ACHN (cell line): ENCODE data around the gene CD70.
"Not testable (repeated sequence)": the region's sequence is repeated elsewhere in the genome, so short reads cannot be mapped to it uniquely, and the experiment has no call there.

Source experiments
- DNase-seq: peaks from one replicate; pipeline ENCODE4 v3.0.0-alpha.2; 2015
- in situ Hi-C: cut with HindIII; loops from 2 replicates; pipeline ENCODE4 v1.10.0; 2017; ENCODE audit warnings: low sequenced_read_pairs, low pct_ligation_motif_present, low pct_unique_long_range_greater_than_20kb

Gene CD70

GRCh38 chr19:6590827-6591319, at the start of gene CD70:
Gene CD70, minus strand, starts transcription at chr19:6591150. Its CDS starts 148 bp downstream, at chr19:6591002.
- DNase-seq = peak; percentile 70

DNA sequence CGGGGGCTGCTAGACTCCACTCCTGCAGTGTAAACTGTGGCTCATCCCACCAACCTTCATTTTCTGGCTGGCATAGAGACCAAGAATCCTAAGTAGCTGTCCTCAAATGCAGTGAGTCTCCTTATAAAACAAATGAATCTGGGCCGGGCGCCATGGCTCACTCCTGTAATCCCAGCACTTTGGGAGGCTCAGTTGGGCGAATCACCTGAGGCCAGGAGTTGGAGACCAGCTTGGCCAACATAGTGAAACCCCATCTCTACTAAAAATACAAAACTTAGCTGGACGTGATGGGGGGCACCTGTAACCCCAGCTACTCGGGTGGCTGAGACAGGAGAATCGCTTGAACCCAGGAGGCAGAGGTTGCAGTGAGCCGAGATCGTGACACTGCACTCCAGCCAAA, 49.4 kb upstream of the CD70 start:
- DNase-seq, in situ Hi-C loops: not testable (repeated sequence)

More at GRCh38 chr19:6590827-6591319, at the start of gene CD70:
- in situ Hi-C loops = no loop called here

DNA sequence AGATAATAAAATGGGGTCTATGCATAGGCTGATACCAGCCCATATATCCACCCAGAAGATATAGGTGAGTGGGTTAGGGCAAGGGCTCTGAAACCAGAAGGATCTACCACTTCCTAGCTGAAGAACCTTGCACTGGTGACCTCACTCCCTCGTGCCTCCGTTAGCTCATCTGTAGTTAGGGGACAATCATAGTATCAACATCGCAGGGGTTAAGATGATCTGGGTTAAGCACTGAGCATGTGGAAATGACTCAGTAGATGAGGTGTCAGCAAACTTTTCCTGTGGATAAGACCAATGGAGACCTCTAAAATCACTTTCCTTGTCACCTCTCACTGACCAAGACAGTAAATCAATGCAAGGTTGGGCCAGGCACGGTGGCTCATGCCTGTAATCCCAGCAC, 48.5 kb upstream of the CD70 start:
- in situ Hi-C loops = no loop called here
- peak; percentile 9 for DNase-seq

DNA sequence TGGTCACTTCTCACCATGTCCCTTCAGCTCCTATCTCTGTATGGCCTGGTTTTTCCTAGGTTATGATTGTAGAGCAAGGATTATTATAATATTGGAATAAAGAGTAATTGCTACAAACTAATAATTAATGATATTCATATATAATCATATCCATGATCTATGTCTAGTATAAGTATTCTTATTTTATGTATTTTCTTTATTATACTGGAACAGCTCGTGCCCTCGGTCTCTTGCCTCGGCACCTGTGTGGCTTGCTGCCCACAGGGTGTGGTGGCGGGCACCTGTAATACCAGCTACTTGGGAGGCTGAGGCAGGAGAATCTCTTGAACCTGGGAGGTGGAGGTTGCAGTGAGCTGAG, 42.5 kb upstream of the CD70 start:
- DNase-seq, in situ Hi-C loops: not testable (repeated sequence)

GRCh38 chr19:6632747-6633455, 42.0 kb upstream of the CD70 start:
- peak; percentile 84 for DNase-seq
- in situ Hi-C loops = not testable (repeated sequence)

- in situ Hi-C loops = no loop called here
- peak; percentile 82 for DNase-seq
Measured at GRCh38 chr19:6632002-6632621, 41.2 kb upstream of the CD70 start.

- no peak for DNase-seq
- in situ Hi-C loops = no loop called here
Measured at GRCh38 chr19:6626764-6627163, 35.8 kb upstream of the CD70 start.

GRCh38 chr19:6617374-6617773, 26.4 kb upstream of the CD70 start:
- DNase-seq = no peak
- in situ Hi-C loops = no loop called here

- DNase-seq = no peak
- in situ Hi-C loops = no loop called here
Measured at GRCh38 chr19:6616011-6616410, 25.1 kb upstream of the CD70 start.

GRCh38 chr19:6613711-6614110, 22.8 kb upstream of the CD70 start:
- in situ Hi-C loops = no loop called here
- DNase-seq = no peak

GRCh38 chr19:6610934-6611852, 20.2 kb upstream of the CD70 start:
- peak; percentile 98 for DNase-seq
- in situ Hi-C loops = no loop called here

- in situ Hi-C loops = no loop called here
- DNase-seq = peak; percentile 82
Measured at GRCh38 chr19:6608940-6609339, 18.0 kb upstream of the CD70 start.

- DNase-seq, in situ Hi-C loops: not testable (repeated sequence)
Measured at GRCh38 chr19:6608146-6608545, 17.2 kb upstream of the CD70 start.

DNA sequence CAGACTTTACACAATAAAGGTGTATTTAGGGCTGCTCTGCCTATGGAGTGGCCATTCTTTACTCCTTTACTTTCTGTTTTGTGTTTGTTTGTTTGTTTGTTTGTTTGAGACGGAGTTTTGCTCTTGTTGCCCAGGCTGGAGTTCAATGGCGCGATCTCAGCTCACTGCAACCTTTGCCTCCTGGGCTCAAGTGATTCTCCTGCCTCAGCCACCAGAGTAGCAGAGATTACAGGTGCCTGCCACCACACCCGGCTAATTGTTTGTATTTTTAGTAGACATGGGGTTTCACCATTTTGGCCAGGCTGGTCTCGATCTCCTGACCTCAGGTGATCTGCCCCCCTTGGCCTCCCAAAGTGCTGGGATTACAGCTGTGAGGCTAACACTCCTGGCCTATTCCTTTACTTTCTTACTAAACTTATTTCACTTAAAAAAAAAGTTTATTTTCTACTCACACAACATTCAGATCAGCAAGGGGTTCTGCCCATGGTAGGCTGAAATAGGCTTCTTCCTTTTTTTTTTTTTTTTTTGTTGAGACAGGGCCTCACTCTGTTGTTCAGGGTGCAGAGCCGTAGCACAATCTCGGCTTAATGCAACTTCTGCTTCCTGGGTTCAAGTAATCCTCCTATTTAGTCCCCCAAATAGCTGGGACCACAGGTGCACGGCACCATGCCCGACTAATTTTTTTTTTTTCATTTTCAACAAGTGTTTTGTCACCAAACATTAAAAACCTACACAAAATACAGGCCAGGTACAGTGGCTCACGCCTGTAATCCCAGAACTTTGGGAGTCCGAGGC, 15.5 kb upstream of the CD70 start:
- DNase-seq, in situ Hi-C loops: not testable (repeated sequence)

DNA sequence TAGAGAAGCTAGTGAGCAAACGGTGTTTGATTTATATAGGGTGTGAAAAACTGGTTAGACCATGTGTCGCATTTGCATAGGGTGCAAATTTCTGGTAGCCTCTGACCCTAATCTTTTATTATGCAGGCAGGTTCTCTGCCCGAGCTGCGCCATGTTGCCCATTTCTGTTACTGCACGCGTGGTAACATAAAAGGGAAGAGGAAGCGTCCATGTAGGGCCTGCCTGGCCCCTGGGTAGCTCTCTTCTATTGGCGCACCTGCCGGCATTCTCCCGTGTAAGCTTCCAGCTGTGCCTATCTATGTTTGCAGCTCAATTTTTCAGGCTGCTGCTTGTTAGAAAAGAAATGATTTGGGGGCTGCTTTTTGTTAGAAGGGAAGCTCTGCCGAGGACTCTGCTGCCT, 14.0 kb upstream of the CD70 start:
- in situ Hi-C loops = no loop called here
- no peak for DNase-seq

DNA sequence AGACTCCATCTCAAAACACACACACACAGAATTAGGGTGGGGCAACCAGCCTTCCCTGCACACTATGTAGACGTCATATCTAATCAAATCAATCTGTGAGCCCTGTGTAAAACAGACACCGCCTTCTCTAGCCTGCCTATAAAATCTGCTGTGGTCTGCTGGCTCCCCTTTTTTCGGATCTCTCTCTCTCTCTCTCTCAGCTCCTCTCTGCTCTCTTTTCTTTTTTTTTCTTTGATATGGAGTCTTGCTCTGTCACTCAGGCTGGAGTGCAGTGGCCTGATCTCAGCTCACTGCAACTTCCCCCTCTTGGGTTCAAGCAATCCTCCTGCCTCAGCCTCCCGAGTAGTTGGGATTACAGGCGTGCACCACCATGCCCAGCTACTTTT, 11.8 kb upstream of the CD70 start:
- no peak for DNase-seq

GRCh38 chr19:6601537-6602052, 10.6 kb upstream of the CD70 start:
- in situ Hi-C loops, DNase-seq: not testable (repeated sequence)

More for the DNA sequence above, 11.8 kb upstream of the CD70 start:
- in situ Hi-C loops = no loop called here

DNA sequence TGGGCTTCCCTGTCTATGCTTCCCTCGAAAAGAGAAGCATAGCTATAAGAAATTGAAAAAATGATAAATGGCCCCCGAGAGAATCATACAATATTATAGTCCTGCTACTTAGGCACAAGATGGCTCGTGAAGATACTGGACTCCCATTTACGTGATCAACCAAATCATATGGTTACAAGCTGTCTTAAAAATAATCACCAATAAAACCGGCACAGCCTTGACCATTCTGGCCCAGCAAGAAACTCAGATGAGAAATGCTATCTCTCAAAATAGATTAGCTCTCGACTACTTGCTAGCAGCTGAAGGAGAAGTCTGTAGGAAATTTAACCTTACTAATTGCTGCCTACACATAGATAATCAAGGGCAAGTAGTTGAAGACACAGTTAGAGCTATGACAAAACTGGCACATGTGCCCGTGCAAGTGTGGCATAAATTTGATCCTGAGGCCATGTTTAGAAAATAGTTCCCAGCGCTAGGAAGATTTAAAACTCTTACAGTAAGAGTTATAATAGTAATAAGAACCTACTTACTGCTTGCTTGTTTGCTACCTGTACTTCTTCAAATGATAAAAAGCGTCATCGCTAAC, 10.1 kb upstream of the CD70 start:
- in situ Hi-C loops, DNase-seq: not testable (repeated sequence)
